GM12878 (cell line): ENCODE results near the gene HEPHL1. TPM values are rescaled to one million over a fixed set of nuclear protein-coding genes. Genes with fewer than 3 reads are reported as not detected.
A peak's percentile ranks its signal among the peaks of the same experiment; 100 is the strongest.

Experiments
- ATAC-seq: fragments of 200-7000 bp; cut with Tn5 transposase; 3 replicates; pipeline ENCODE4 v1.9.1; 2020; ENCODE audit warnings: mild to moderate bottlenecking, moderate library complexity
- BruUV-seq: library from RNA; stranded (reverse); fragments of 400-500 nt; replicated peaks from 2 replicates; lab custom pipeline; 2021; lab: Mats Ljungman, UMichigan
- CTCF ChIA-PET: fragments of 300-600 bp; sonication (Branson Sonifier 250); formaldehyde crosslinking; extraction: SDS; loops from one replicate; lab custom pipeline; 2021; ENCODE audit warnings: inconsistent platforms; lab: Yijun Ruan, JAX
- POLR2A ChIA-PET: fragments of 350-600 bp; formaldehyde crosslinking; extraction: SDS; loops from one replicate; lab custom pipeline; 2021; ENCODE audit warnings: inconsistent platforms; lab: Charles Lee
- RAD21 ChIA-PET: fragments of 300-600 bp; sonication (Branson Sonifier 250); formaldehyde crosslinking; loops from one replicate; lab custom pipeline; 2023; ENCODE audit warnings: antibody characterized with exemption; ENCODE audit not compliant: unreplicated experiment; lab: Charles Lee
- SMC1A ChIA-PET: fragments of 300-600 bp; sonication (Branson Sonifier 250); formaldehyde crosslinking; loops from one replicate; lab custom pipeline; 2023; ENCODE audit not compliant: unreplicated experiment, uncharacterized antibody; lab: Charles Lee
- DNase-seq: peaks from one replicate; pipeline ENCODE4 v3.0.0-alpha.2; 2011; ENCODE audit warnings: low read depth, low spot score
- FAIRE-seq: peaks from 3 replicates; lab custom pipeline; 2011; peaks lifted over from hg19 to GRCh38; lab: Jason Lieb, UNC
- H2AFZ ChIP-seq: 2 replicates; pipeline ENCODE4 v1.6.0; 2011; ENCODE audit warnings: low read depth, low read length, control low read depth; ENCODE audit not compliant: control insufficient read depth
- H3K27ac ChIP-seq: 2 replicates; pipeline ENCODE4 v1.5.1; 2011; ENCODE audit warnings: control low read depth; ENCODE audit not compliant: control insufficient read depth, insufficient read depth
- H3K27me3 ChIP-seq, 2 experiments: replicated peaks in 1 of 2; 2 replicates each; pipeline versions ENCODE4 v1.6.0 to v1.6.1; 2011; ENCODE audit warnings: low read length in 1 of 2; ENCODE audit not compliant: control insufficient read depth in 2 of 2, insufficient read depth in 2 of 2
- H3K36me3 ChIP-seq, 2 experiments: 2 replicates each; pipeline ENCODE4 v1.5.1; 2011; ENCODE audit warnings: low read length in 1 of 2; ENCODE audit not compliant: control insufficient read depth in 2 of 2, insufficient read depth in 2 of 2
- H3K4me1 ChIP-seq: 2 replicates; pipeline ENCODE4 v1.6.1; 2011; ENCODE audit warnings: mild to moderate bottlenecking, low read length, moderate library complexity, mixed read lengths; ENCODE audit not compliant: control insufficient read depth, insufficient read depth
- H3K4me2 ChIP-seq: 2 replicates; pipeline ENCODE4 v1.6.0; 2011; ENCODE audit warnings: control low read depth; ENCODE audit not compliant: control insufficient read depth, insufficient read depth
- H3K4me3 ChIP-seq: fragments of 200-600 bp; sonication (generic); 2 replicates; pipeline ENCODE4 v1.5.1; 2016
- H3K79me2 ChIP-seq: 2 replicates; pipeline ENCODE4 v1.6.0; 2011; ENCODE audit warnings: low read length; ENCODE audit not compliant: control insufficient read depth, insufficient read depth
- H3K9ac ChIP-seq: 2 replicates; pipeline ENCODE4 v1.8.0; 2011; ENCODE audit warnings: low read length, control low read depth, mixed read lengths; ENCODE audit not compliant: control insufficient read depth, insufficient read depth
- H3K9me3 ChIP-seq: replicated peaks from 3 replicates; pipeline ENCODE4 v1.5.1; 2011; ENCODE audit warnings: mild to moderate bottlenecking, low read length; ENCODE audit not compliant: control insufficient read depth, insufficient read depth
- H4K20me1 ChIP-seq: 2 replicates; pipeline ENCODE4 v1.6.0; 2011; ENCODE audit not compliant: control insufficient read depth, insufficient read depth
- REST ChIP-seq: IDR thresholded peaks from 2 replicates; pipeline ENCODE4 v1.6.1; 2012; ENCODE audit warnings: mild to moderate bottlenecking, low read depth, low read length
- WGBS: methylation state at CpG from one replicate; pipeline ENCODE4 v1.1.6; 2016; ENCODE audit warnings: low lambda C conversion rate; ENCODE audit not compliant: insufficient replicate concordance, insufficient coverage; ENCODE audit errors: missing lambda C conversion rate; 5-methylcytosine and 5-hydroxymethylcytosine counted together
- in situ Hi-C: fragments of 300-500 bp; cut with MboI; formaldehyde crosslinking; loops from 9 replicates; pipeline ENCODE4 v1.14.3; 2018; ENCODE audit warnings: mixed read lengths
- intact Hi-C: fragments of 100-400 bp; cut with micrococcal nuclease; formaldehyde crosslinking; loops from one replicate; pipeline ENCODE4 v1.14.2; 2022; ENCODE audit not compliant: unreplicated experiment
- polyA plus RNA-seq, 11 experiments: library from polyadenylated mRNA; depleted of rRNA in 4 of 11; unstranded in 6 of 11; stranded (reverse) in 5 of 11; fragments of >200 nt; fragmentation: Nextera tagmentation in 4 of 11; fragmentation: Illumina TruSeq in 1 of 11; extraction: Ambion mirVana in 4 of 11; extraction: Trizol in 1 of 11; gene quantifications; 1 replicate in 1 of 11; 2 replicates in 10 of 11; pipeline versions ENCODE4 v1.2.1 to v1.2.3, GENCODE V29; 2011 to 2016; ENCODE audit warnings: inconsistent platforms in 2 of 11, missing spikeins in 2 of 11, low read depth in 1 of 11
- total RNA-seq, 4 experiments: library from RNA; depleted of rRNA in 3 of 4; stranded (reverse); fragments of >200 nt in 3 of 4; fragmentation: Illumina TruSeq in 1 of 4; extraction: Trizol in 1 of 4; gene quantifications; 2 replicates each; pipeline versions ENCODE4 v1.2.1 to v1.2.3, GENCODE V29; 2013 to 2021

HEPHL1 gene
- total and polyA plus RNA-seq, 10 of the 15 experiments (the other 5 are each of a cell fraction or from before 2014, with no cell fraction given), result 0.02 to 0.08 (median 0.05) TPM; not detected in 6

- TF ChIP-seq REST, result no peak
- POLR2A ChIA-PET, result no interaction called here
- intact Hi-C loops, result no loop called here
- RAD21 ChIA-PET, result no interaction called here
- no peaks in the 10 kb centered on the region for H3K36me3 ChIP-seq
- no peaks in the 10 kb centered on the region for H3K27me3 ChIP-seq
- FAIRE-seq (no peak), ATAC-seq (no peak), DNase-seq (no peak)
- BruUV-seq, result no TSS peak
- H3K27ac ChIP-seq, result no peak overlapping the region
- no peaks in the 10 kb centered on the region; the same call in 2 of the 3 replicates for H3K9me3 ChIP-seq
- no peaks in the 10 kb centered on the region for H4K20me1 ChIP-seq
- no peak overlapping the region for H2AFZ ChIP-seq
- in situ Hi-C loops, result no loop called here
- H3K4me1 ChIP-seq, result peaks cover 11% of the 10 kb centered on the region
- 0 out of 2 replicates have a peak overlapping the region, but pooled peaks have one; percentile 19 for H3K4me3 ChIP-seq
- no peak overlapping the region for H3K9ac ChIP-seq
- H3K4me2 ChIP-seq, result peak overlapping the region; percentile 47; the same call in 1 of the 2 replicates
- SMC1A ChIA-PET, result interaction anchor here (1.1 kb wide), 1 partner anchor 11 kb away, joined by 3 read pairs; no protein-coding TSS in a partner anchor
- peaks cover 70% of the 10 kb centered on the region for H3K79me2 ChIP-seq
- CTCF ChIA-PET, result interaction anchor here (1.7 kb wide), 1 partner anchor 11 kb away, joined by 5 read pairs; no protein-coding TSS in a partner anchor
- 91% methylated on average over 4 of the region's 4 CpGs for WGBS
Measured at GRCh38 chr11:94133752-94134151, 112.6 kb downstream of the HEPHL1 start.
